GM21529 (cell line): ENCODE results near the gene GABBR2.

ENCODE experiments used
- ATAC-seq: cut with Tn5 transposase; IDR thresholded peaks from one replicate; pipeline ENCODE4 v1.9.1; 2021; ENCODE audit not compliant: unreplicated experiment

GABBR2 gene

DNA sequence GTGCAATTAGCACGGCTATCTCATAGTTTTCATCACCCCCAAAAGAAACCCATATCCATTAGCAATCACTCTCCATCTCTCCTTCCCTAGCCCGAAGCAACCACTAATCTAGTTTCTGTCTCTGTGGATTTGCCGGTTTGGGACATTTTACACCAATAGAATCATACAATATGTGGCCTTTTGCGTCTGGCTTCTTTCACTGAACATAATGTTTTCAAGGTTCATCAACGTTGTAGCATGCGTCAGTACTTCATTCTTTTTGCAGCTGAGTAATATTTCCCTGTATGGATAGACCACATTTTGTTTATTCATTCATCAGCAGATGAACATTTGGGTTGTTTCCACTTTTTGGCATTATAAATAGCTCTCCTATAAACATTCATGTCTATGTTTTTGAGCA is 377.9 kb downstream of the GABBR2 start:
- ATAC-seq: no peak

DNA sequence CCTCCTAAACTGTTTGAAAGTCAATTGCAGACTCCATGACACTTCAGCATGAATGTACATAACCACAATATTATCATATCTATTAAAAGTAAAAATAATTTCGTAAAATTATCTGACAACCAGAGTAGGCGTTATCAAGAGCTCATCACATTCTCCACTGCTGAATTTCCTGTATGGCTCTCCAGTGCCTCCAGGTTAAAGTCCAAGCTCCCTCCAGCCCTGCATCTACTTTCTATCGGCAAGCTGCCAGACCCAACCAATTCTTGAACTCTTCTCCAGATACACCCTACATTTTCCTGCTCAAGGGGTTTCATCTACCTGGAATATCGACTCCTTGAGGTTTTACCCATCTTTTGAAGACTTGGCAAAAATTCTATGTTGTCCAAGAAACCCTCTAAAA is 378.8 kb downstream of the GABBR2 start:
- ATAC-seq: no peak

DNA sequence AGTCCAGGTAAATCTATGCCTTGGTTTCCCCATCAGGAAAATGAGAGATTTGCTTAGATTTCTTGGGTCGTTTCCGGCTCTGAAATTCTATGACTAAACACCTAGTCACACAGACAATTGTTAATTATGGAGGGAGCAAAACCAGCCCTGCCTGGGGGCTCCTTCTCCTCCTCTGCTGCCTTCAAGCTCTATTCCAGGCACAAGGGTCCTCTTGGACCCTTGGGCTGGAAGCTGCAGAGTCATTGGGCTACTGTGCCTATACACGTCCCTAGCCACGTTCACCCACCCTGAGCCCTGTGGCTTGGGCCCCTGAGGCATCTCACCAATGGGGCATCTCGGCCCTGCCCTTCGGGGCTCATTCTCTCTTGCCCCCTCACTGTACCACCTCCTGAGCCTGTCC is 379.5 kb downstream of the GABBR2 start:
- ATAC-seq: no peak

DNA sequence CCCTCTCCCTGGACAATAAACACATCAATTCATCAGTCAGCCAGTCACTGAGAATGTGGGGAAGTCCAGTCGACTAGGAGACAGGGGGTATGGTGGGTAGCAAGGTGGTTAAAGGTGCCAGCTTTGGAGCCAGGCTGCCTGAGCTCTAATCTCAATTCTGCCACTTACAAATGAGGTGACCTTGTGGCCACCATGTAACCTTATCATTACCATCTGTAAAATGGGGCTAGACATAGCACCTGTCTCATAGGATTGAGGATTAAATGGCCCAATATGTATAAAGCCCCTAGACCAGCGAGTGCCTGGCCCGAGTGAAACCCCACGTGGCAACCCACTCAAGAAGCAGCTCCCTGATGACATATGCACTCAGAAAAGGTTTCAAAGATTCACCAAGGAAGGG is 380.0 kb downstream of the GABBR2 start:
- no peak for ATAC-seq

DNA sequence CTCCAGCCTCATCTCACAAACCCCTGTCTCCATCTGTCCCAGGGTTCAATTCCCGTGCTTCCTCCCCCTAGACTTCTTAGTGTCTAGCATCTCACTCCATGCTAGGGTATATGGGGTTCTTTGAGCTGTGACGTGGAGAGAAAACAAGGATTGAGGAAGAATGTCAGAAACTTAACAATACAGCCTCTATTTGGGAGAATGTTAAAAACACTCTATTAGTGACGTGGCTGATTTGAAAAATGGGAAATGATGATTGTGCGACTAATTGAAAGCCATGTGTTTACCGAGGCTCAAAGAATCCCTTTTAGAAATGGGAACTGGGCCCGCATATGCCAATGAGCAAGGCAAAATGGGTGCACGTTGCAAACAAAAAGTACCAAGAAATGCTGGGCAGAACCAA is 380.6 kb downstream of the GABBR2 start:
- no peak for ATAC-seq

DNA sequence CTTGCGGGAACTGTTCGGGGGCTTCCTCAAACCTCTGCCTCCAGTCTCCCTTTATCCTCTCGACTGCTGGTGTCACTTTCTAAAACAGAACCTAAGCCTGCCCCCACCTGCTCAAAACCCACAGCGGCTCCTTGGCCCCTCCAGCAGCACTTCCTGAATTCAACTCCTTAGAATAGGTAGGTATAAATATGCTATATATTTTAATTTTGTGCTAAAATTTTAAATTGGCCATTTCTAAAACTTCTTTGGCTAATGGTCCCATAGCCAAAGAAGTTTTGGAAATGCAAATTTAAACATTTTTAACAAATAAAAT is 381.5 kb downstream of the GABBR2 start:
- ATAC-seq: no peak

DNA sequence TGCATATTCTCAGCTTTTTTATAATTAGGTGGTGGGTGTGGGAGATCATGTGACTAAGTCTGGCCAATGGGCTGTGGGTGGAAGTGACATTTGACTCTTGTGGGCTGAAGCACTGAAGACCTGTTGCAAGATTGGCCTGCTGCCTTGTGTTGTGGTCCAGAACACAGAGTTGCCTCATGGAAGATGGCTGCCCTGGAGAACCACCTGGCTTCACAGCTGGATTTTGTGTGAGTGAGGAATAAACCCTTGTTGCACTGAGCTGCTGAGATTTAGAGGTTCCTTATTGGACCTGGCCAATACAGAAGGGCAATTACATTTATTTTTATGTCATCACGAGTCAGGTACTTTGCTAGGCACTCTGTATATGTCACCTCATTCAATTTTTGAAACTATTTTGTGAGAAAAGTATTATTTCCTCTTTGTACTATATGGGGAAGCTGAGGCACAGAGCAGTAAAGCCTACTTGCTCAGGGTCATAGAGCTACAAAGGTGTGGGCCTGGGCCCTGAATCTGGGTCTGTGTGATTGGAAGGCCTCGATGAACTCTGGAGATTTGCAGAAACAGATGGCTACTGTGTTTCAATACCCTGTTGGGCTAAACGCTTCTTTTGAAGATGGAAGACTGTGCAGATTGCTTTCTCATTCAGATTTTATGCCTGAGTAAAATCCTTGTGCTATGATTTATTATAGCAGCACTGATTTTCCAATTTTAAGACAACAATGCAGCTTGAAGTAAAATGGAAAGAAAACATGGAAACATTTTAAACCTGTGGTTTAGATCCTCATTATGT is 382.1 kb downstream of the GABBR2 start:
- no peak for ATAC-seq

DNA sequence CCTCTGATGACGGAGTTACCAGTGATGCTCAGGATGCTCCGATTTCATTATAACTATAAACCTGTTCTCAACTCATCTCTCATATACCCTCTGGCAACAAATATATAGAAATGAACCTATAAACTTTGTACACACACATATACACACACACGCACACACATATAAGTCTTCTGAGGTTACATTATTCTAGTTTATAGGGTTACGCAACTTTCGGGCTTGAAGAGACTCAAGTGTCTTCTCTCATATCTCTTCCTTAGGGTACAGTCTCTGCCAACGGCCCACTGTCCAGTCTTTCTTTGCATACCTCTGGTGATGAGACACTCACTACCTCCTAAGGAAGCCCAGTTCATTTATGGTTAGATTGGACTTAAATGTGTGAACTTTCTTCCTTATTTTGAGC is 383.9 kb downstream of the GABBR2 start:
- ATAC-seq: no peak

DNA sequence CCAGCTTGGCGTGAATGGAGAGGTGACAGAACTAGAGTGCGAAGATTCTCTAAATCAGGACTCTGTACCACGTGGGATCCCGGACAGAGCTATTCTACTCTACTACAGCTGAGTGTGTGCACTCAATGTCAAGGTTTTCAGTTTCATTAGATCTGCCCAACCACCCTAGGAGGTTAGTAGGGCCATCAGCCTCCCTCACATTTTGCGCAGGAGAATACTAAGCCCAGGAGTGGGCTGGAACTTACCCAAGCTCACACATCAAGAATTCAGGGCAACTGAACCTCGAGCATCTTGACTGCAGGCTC is 385.0 kb downstream of the GABBR2 start:
- no peak for ATAC-seq

DNA sequence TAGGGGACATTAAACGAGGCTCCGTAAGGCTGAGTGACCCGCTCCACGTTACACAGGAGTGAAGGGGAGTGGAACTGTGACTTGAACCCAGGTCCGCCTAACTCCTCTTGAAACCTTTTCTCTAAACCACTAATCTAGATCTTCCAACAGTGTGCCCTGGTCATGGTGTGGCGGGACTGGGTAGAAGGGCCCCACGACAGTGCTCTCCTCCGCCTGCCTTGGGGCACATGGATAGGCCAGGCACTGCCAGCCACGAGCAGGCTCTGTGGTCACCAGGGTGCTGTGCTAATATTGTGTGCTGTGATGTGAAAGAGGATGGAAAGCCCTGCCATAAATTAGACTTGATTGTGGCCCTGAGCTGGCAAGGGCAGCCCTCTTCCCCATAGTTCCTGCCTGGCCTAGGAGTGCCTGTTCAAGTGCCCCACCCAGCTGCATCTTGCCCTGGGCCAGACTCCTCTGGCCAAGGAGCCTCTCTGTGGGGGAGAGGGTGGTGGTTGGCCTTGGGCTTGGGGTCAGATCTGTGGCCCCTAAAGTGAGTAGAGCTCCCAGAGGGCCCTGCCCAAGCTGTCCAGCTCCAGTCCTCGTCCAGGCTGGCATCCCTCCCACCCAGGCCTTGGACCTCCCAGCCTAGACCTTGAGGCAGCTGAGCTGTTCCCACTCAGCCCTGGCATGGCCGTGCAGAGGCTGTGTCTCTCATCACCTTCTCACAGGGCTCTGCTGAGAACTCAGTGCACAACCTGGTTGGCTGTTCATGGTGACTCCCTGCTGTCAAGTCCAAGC is 385.5 kb downstream of the GABBR2 start:
- ATAC-seq: no peak

DNA sequence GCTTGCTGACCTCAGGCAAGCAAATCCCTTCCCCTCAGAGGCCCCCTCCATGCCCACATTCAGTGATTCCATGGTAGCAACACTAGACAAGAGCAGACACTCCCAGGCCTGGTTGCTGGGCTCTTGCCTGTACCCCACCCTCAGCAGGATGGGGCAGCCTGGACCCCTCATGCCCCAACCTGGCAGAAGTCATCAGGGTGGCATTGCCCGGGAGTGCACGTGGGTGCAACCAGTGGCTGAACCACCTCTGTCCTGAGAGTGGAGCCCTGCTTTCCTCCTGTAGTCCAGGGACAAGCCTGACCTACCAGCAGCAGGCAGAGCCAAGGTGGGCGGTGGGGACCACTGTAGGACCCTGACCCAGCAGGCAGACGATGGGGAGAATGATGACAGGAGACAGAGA is 387.5 kb downstream of the GABBR2 start:
- no peak for ATAC-seq

DNA sequence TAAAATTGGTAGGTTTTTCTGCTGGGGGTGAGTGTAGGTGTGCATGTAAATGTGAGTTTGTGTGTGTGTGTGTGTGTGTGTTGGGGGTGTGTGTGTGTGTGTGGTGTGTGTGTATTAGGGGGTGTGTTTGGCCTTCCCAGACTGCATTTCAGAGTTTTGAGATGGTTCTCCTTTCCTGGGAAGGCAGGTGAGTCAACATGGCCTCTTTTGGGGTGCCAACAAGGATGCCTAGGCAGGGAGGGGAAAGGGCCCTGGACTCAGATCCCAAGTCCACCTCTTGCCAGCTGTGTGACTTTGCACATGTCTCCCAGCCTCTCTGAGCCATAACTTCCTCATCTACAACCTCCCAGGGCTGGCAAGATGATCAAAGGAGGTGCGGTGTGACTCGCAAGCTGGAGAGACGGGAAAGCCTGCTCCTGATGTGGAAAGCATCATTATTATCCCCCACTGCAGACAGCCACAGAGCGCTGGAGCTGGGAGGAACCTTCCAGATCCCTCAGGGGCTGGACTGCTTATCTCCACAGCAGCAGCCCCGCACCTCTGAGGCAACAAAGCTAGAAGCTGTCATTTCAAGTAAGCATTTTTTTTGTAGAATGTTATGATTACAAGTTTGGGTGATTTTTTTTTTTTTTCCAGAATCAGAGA is 389.8 kb downstream of the GABBR2 start:
- no peak for ATAC-seq

DNA sequence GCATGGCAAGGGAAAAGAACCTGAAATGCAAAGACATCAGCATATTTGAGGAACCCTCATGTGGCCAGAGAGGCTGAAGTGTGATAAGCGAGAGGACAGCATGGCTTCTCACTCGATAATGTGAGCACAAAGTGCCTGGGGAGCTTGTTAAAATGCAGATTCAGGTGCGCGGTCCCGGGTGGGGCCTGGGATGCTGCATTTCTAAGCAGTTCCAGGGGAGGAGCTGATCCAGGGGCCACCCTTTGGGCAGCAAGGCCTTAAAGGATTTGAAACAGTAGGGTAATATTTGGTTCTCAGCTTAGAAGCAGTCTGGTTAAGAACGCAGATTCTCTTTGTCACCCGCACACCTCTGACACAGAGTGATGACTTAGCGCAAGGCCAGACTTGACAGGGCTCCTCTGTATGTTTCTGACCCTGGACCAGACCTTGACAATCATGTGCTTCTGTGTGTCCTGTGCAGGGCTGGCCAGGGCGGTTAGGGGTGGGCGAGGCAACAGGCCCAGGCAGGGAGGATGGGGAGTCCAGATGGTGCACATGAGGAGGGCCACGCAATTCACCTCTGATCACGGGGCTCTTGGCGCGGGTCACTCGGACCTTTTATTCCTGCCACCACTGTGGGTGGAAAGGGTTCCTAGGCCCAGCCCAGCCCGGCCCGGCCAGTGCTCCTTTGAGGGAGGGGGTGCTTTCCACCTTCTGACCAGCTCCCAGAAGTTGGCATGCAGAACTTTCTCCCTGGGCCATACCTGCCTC is 390.5 kb downstream of the GABBR2 start:
- ATAC-seq: no peak

DNA sequence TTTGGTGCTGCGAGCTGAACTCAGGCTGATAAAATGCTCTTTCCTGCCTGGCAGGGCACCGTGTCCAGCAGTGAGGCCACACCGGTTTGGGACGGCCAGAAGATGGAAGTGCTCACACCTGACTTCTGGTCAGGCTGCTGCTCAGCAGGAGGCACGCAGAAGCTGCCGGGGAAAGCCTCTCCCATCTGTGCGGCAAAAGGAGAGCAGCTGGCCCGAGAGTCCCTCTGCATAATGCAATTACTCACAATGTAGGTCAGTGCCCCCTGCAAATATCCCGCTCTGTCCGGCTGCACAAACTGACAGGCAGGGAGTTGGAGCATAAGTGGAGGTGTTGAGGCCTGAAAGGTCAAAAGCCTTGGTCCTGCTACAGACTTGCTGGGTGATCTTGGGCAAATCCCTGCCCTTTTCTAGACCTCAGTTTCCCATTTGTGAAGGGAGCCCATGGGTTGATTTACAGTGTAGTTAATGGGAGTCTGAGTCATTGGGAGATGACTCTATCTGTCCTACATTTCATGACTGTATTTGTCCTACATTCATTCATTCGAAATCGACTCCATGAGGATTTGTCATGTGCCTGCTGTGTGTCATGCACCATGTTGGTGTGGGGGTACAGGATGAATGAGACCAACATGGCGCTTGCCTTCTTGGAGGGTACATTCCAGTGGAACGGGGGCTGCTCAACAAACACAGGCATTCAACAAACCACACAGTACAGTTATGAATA is 391.4 kb downstream of the GABBR2 start:
- ATAC-seq: no peak

DNA sequence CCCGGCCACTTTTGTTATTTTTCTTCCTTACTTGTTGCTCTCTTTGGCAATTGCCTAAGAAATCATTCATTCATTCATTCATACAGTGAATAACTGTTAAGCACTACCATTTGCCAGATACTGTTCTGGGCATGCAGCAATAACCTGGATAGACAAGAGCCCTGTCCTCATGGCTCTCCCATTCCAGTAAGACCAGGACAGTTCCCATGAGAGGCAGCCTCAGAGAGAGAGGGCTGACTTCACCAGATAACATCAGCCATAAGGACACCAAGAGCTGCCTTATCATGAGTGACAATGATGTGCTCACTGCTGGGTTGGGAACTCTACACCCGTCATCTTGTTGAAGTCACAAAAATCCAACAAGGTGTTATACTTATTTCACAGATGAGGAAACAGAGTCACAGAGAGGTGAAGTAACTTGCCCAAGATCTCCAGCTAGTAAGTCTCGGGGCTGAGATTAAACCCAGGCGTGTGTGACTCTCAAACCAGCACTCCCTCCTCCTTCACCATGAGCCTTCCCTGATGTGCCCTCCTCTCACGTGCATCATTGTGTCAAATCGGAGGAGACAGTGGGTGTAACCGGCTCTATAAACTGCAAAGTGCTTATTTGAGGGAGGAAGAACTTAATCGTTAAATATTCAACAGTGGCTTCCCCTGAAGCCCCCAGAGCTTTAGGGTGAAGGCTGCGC is 392.1 kb downstream of the GABBR2 start:
- no peak for ATAC-seq

DNA sequence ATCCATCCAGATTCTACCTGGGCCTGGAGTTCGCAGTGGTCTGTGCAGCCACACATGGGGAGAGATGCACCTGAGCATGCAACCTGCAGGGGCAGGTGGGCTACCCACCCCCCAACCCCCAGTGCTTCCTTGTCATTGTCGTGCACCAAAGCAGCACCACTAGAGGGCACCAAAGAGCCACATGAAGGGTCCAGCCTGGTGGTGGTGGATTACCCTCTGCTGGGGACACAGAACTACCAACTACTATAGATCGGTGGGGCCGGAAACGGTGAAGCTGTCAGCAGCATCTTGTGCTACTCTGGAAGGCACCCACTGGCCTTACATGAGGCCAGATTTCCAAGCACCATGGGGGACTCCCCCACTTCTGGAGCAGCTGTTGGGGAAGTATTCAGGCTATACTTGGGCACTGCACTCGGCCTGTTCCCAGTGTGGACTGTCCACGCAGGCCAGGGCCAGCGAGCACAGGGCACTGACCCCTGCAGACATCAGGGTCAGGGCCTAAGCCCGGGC is 393.1 kb downstream of the GABBR2 start:
- peak; percentile 81 for ATAC-seq

DNA sequence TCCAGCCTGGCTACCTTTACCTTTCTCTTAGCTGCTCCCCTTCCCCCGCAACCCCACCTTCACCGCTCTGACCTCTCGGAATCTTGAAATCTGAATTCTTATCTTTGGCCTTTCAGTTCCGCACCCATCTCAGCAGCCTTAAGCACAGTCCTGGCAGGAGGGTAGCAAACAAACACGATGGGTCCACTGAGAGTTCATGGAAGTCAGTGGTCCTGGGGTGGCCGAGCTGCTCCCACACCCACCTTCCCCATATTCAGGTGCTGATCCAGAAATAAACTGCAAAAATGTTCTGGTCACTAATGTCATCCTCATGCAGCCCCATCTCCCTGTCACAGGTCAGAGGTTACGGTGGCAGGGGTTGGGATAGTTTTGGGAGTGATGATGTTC is 393.7 kb downstream of the GABBR2 start:
- no peak for ATAC-seq

DNA sequence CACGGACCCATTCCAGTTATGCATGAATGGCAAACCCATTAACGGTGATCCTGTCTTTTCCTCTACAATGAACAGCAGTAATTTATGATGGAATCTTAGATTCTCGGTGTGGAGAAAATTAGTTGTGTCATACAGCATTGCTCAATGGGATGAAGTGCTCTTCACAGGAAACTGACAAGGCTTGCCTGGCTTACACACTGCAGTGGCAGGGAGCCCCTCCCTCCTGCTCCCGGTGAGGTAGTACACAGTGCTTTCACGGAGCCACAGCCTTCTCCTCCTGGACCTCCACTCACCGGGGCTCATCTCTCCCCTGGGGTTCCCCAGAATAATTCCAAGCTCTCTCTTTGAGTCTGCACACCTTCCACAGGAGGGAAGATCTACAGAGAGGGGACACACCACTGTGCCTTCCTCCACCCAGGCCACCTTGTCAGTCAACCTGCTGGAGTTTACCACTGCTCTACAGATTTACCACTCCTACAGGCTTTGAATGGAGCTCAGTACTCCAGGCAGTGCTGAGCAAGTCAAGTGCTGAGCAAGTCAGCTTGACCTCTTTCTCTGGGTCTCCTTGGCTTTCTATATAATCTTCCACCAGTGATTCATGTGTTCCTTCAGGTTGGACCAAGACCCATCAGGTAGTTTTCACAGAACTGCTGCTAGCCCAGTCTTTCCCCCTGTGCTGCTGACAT is 394.2 kb downstream of the GABBR2 start:
- no peak for ATAC-seq

DNA sequence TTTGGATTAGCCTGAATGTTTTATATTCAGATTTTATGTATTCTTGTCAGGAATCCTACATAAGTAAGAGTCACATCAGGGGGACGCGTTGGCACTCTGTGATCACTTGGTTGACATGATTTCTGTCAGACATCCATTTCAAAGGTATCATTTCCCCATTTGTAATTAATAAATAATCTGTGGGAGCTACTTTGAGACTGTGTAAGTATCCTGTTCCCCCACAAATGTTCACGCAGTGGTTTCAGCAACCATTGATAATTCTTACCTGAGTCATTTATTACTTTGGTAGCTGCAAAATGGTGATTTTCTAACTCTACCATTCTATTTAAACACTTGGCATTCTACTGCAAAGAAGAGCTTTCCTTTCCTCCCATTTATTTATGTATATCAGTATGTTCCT is 396.4 kb downstream of the GABBR2 start:
- no peak for ATAC-seq

DNA sequence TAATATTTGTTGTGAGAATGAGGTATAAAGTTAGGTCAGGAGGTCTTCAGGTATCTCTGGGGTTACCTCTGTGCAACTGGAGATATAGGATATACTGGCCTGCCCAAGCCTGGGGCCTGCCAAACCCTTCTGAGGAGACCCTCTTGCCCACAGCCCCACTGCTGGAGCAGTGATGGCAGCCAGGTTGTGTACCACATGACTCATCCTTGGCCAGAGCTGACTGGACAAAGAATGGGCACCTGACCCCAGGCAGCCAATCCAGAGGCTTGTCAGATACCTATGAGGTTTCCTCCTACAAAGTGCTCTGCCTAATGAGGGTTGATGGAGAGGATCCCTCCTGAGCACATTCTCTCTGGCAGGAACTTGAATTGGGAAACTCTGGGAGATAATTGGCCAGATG is 397.2 kb downstream of the GABBR2 start:
- ATAC-seq: no peak
